GM18511 (cell line): ENCODE results near the gene PNRC2.
"Not testable (repeated sequence)": the region's sequence is repeated elsewhere in the genome, so short reads cannot be mapped to it uniquely, and the experiment has no call there.

Source experiments
- ATAC-seq: cut with Tn5 transposase; IDR thresholded peaks from one replicate; pipeline ENCODE4 v1.9.1; 2021; ENCODE audit warnings: mild to moderate bottlenecking, moderate library complexity; ENCODE audit not compliant: unreplicated experiment

PNRC2 gene

GRCh38 chr1:23987038-23987437 is 27.4 kb downstream of the PNRC2 start:
- not testable (repeated sequence) for ATAC-seq

GRCh38 chr1:23989263-23989662 is 29.6 kb downstream of the PNRC2 start:
- no peak for ATAC-seq

- not testable (repeated sequence) for ATAC-seq
These were observed 32.4 kb downstream of the PNRC2 start for GRCh38 chr1:23992011-23992410.

GRCh38 chr1:23995431-23995837 is 35.8 kb downstream of the PNRC2 start:
- no peak for ATAC-seq

- no peak for ATAC-seq
These were observed 37.1 kb downstream of the PNRC2 start for GRCh38 chr1:23996700-23997229.

GRCh38 chr1:23997812-23998211 is 38.2 kb downstream of the PNRC2 start:
- ATAC-seq = no peak

GRCh38 chr1:23999156-23999671 is 39.6 kb downstream of the PNRC2 start:
- ATAC-seq = no peak

GRCh38 chr1:24002695-24003094 is 43.1 kb downstream of the PNRC2 start:
- no peak for ATAC-seq

- no peak for ATAC-seq
These were observed 43.8 kb downstream of the PNRC2 start for GRCh38 chr1:24003331-24003972.

- no peak for ATAC-seq
These were observed 44.5 kb downstream of the PNRC2 start for GRCh38 chr1:24004132-24004531.

- no peak for ATAC-seq
These were observed 45.5 kb downstream of the PNRC2 start for GRCh38 chr1:24005163-24005562.

GRCh38 chr1:24007079-24007478 is 47.5 kb downstream of the PNRC2 start:
- no peak for ATAC-seq

- not testable (repeated sequence) for ATAC-seq
These were observed 49.1 kb downstream of the PNRC2 start for GRCh38 chr1:24008574-24009184.

- no peak for ATAC-seq
These were observed 49.8 kb downstream of the PNRC2 start for GRCh38 chr1:24009406-24009805.

GRCh38 chr1:24010650-24011049 is 51.0 kb downstream of the PNRC2 start:
- ATAC-seq = no peak

GRCh38 chr1:24012878-24013277 is 53.2 kb downstream of the PNRC2 start:
- ATAC-seq = not testable (repeated sequence)
